PC-9 (cell line): ENCODE measurements around the gene CTSF. TPM values are rescaled to one million over a fixed set of nuclear protein-coding genes. Genes with fewer than 3 reads are reported as not detected.

Source experiments
- BruUV-seq: library from RNA; stranded (reverse); fragments of 400-500 nt; replicated peaks from 2 replicates; lab custom pipeline; 2021; lab: Mats Ljungman, UMichigan
- CTCF ChIA-PET: fragments of 300-600 bp; sonication (Branson Sonifier 250); formaldehyde crosslinking; loops from one replicate; lab custom pipeline; 2022; ENCODE audit warnings: antibody characterized with exemption; lab: Charles Lee
- POLR2A ChIA-PET: fragments of 300-600 bp; sonication (Branson Sonifier 250); formaldehyde crosslinking; loops from one replicate; lab custom pipeline; 2022; ENCODE audit warnings: antibody characterized with exemption; ENCODE audit not compliant: unreplicated experiment; lab: Charles Lee
- DNase-seq, 2 experiments: peaks; one replicate each; pipeline versions ENCODE4 v3.0.0 to v3.0.0-alpha.2; 2015 to 2022; ENCODE audit warnings: mixed read lengths in 1 of 2
- H2AFZ ChIP-seq: fragments of 200-600 bp; sonication (generic); 2 replicates; pipeline ENCODE4 v1.8.1; 2017; ENCODE audit warnings: antibody characterized with exemption
- H3F3A ChIP-seq: fragments of 200-600 bp; sonication (generic); 2 replicates; pipeline ENCODE4 v1.8.1; 2017; ENCODE audit warnings: antibody characterized with exemption, mild to moderate bottlenecking, low read depth; ENCODE audit not compliant: insufficient read depth
- H3K27ac ChIP-seq: fragments of 200-600 bp; sonication (generic); 2 replicates; pipeline ENCODE4 v1.6.1; 2016; ENCODE audit warnings: mixed run types
- H3K27me3 ChIP-seq: fragments of 200-600 bp; sonication (generic); 2 replicates; pipeline ENCODE4 v1.6.1; 2016; ENCODE audit warnings: low read depth, mixed run types; ENCODE audit not compliant: insufficient read depth
- H3K36me3 ChIP-seq: fragments of 200-600 bp; sonication (generic); 2 replicates; pipeline ENCODE4 v1.6.1; 2016; ENCODE audit warnings: low read depth, mixed run types
- H3K4me1 ChIP-seq: fragments of 200-600 bp; sonication (generic); replicated peaks from 2 replicates; pipeline ENCODE4 v1.6.1; 2016; ENCODE audit warnings: mixed run types; ENCODE audit not compliant: insufficient read depth
- H3K4me2 ChIP-seq: fragments of 200-600 bp; sonication (generic); 2 replicates; pipeline ENCODE4 v1.6.1; 2017; ENCODE audit warnings: mixed run types
- H3K4me3 ChIP-seq: fragments of 200-600 bp; sonication (generic); 2 replicates; pipeline ENCODE4 v1.6.1; 2016; ENCODE audit warnings: mixed run types
- H3K79me2 ChIP-seq: fragments of 200-600 bp; sonication (generic); 2 replicates; pipeline ENCODE4 v1.6.1; 2017; ENCODE audit warnings: low read depth, mixed run types
- H3K9me2 ChIP-seq: fragments of 200-600 bp; sonication (generic); 2 replicates; pipeline ENCODE4 v1.8.1; 2017; ENCODE audit warnings: mild to moderate bottlenecking; ENCODE audit not compliant: insufficient read depth
- H3K9me3 ChIP-seq: fragments of 200-600 bp; sonication (generic); 2 replicates; pipeline ENCODE4 v1.8.1; 2016; ENCODE audit warnings: low read depth; ENCODE audit not compliant: insufficient read depth
- H4K20me1 ChIP-seq: fragments of 200-600 bp; sonication (generic); 2 replicates; pipeline ENCODE4 v1.8.1; 2017; ENCODE audit not compliant: insufficient read depth
- CTCF ChIP-seq: fragments of 200-600 bp; sonication (generic); conservative IDR thresholded peaks from 2 replicates; pipeline ENCODE4 v1.6.1; 2017; ENCODE audit warnings: mixed run types, antibody characterized with exemption, mild to moderate bottlenecking, moderate library complexity
- EZH2 ChIP-seq: fragments of 200-600 bp; sonication (generic); IDR thresholded peaks from 2 replicates; pipeline ENCODE4 v1.8.0; 2017; ENCODE audit warnings: antibody characterized with exemption, low read depth
- intact Hi-C: fragments of 100-400 bp; cut with micrococcal nuclease; formaldehyde crosslinking; loops from one replicate; pipeline ENCODE4 v1.10.0; 2022; ENCODE audit not compliant: unreplicated experiment
- total RNA-seq: library from RNA; stranded (reverse); gene quantifications from 2 replicates; pipeline ENCODE4 v1.2.3, GENCODE V29; 2021

Gene CTSF
- total RNA-seq, 1 experiment from 2014 or later: 34.3 TPM

- DNase-seq: no peak
- Histone ChIP-seq H3F3A (peaks cover 6% of the 10 kb centered on the region; the same call in 1 of the 2 replicates), H3K4me1 (no peaks in the 10 kb centered on the region), H3K27me3 (no peaks in the 10 kb centered on the region), H3K36me3 (no peaks in the 10 kb centered on the region; the same call in 1 of the 2 replicates), H2AFZ (no peak overlapping the region), H3K9me3 (no peaks in the 10 kb centered on the region), H3K4me2 (no peak overlapping the region), H3K9me2 (no peaks in the 10 kb centered on the region), H3K79me2 (no peaks in the 10 kb centered on the region), H3K27ac (no peak overlapping the region), H4K20me1 (no peaks in the 10 kb centered on the region), H3K4me3 (no peak overlapping the region)
- no TSS peak for BruUV-seq
- intact Hi-C loops: no loop called here
- ChIA-PET POLR2A (no interaction called here), CTCF (no interaction called here)
- TF ChIP-seq CTCF (no peak), EZH2 (no peak)
These were observed 29.1 kb downstream of the CTSF start for GRCh38 chr11:66539170-66539869.

GRCh38 chr11:66532784-66533183, 35.6 kb downstream of the CTSF start:
- ChIA-PET POLR2A (no interaction called here), CTCF (no interaction called here)
- Histone ChIP-seq H4K20me1 (no peaks in the 10 kb centered on the region), H2AFZ (no peak overlapping the region), H3K9me3 (no peaks in the 10 kb centered on the region), H3K27ac (no peak overlapping the region), H3K4me2 (no peak overlapping the region), H3K79me2 (no peaks in the 10 kb centered on the region), H3K4me3 (no peak overlapping the region), H3F3A (peaks cover 16% of the 10 kb centered on the region; the same call in 1 of the 2 replicates), H3K36me3 (no peaks in the 10 kb centered on the region; the same call in 1 of the 2 replicates), H3K9me2 (no peaks in the 10 kb centered on the region), H3K27me3 (no peaks in the 10 kb centered on the region), H3K4me1 (no peaks in the 10 kb centered on the region)
- no peak for TF ChIP-seq CTCF
- TF ChIP-seq EZH2: no peak
- DNase-seq: no peak
- BruUV-seq: no TSS peak
- intact Hi-C loops: no loop called here

GRCh38 chr11:66531841-66532240, 36.6 kb downstream of the CTSF start:
- Histone ChIP-seq H3K79me2 (no peaks in the 10 kb centered on the region), H3F3A (peaks cover 16% of the 10 kb centered on the region; the same call in 1 of the 2 replicates), H3K4me2 (no peak overlapping the region), H3K4me1 (no peaks in the 10 kb centered on the region), H4K20me1 (no peaks in the 10 kb centered on the region), H3K4me3 (no peak overlapping the region), H3K36me3 (no peaks in the 10 kb centered on the region; the same call in 1 of the 2 replicates), H3K27me3 (no peaks in the 10 kb centered on the region), H3K9me2 (no peaks in the 10 kb centered on the region), H3K9me3 (no peaks in the 10 kb centered on the region), H2AFZ (no peak overlapping the region), H3K27ac (no peak overlapping the region)
- POLR2A ChIA-PET: no interaction called here
- CTCF ChIA-PET: no interaction called here
- DNase-seq: no peak
- TF ChIP-seq CTCF: no peak
- TF ChIP-seq EZH2: no peak
- BruUV-seq: no TSS peak
- intact Hi-C loops: no loop called here
